ENCODE measurements around the gene S100A6. TPM values are rescaled to one million over a fixed set of nuclear protein-coding genes. Genes with fewer than 3 reads are reported as not detected.

The S100A6 gene
- polyA plus RNA-seq, 1 donor from 2014 or later = not detected

- Histone ChIP-seq H3K9me2 (ENCODE audit: insufficient read depth, low read length) (no peaks in the 10 kb centered on the region), H3K27ac (ENCODE audit: low read length) (no peak overlapping the region), H3K9me3 (ENCODE audit: low read length) (no peaks in the 10 kb centered on the region), H4K20me1 (ENCODE audit: insufficient read depth) (no peaks in the 10 kb centered on the region), H3K27me3 (ENCODE audit: insufficient read depth, low read depth, low read length) (no peaks in the 10 kb centered on the region), H3K4me2 (ENCODE audit: low read length) (no peak overlapping the region), H3K36me3 (ENCODE audit: insufficient read depth, low read length) (no peaks in the 10 kb centered on the region), H3K4me3 (ENCODE audit: low read length) (no peak overlapping the region), H3K79me2 (replicated peaks; ENCODE audit: insufficient read depth, low read length) (no peaks in the 10 kb centered on the region), H3F3A (ENCODE audit: insufficient read depth, low read length, poor library complexity, severe bottlenecking) (no peaks in the 10 kb centered on the region), H3K9ac (ENCODE audit: low read length) (no peak overlapping the region), H2AFZ (ENCODE audit: low read depth, low read length) (no peak overlapping the region)
- TF ChIP-seq POLR2AphosphoS5 (IDR thresholded peaks at IDR 0.05) (no peak), MXI1 (conservative IDR thresholded peaks at IDR 0.05; ENCODE audit: poor library complexity, severe bottlenecking) (no peak), EZH2 (IDR thresholded peaks at IDR 0.05; ENCODE audit: borderline replicate concordance, insufficient read depth, low read length, poor library complexity, severe bottlenecking) (no peak), CTCF (IDR thresholded peaks at IDR 0.05; ENCODE audit: poor library complexity, severe bottlenecking) (no peak), REST (IDR thresholded peaks at IDR 0.05; ENCODE audit: borderline replicate concordance) (no peak), RAD21 (conservative IDR thresholded peaks at IDR 0.05) (no peak), SMC3 (conservative IDR thresholded peaks at IDR 0.05; ENCODE audit: poor library complexity) (no peak), EP300 (conservative IDR thresholded peaks at IDR 0.05; ENCODE audit: poor library complexity, severe bottlenecking) (no peak), TAF1 (IDR thresholded peaks at IDR 0.05; ENCODE audit: low read depth) (no peak)
Observed at GRCh38 chr1:153560241-153560640, 24.4 kb upstream of the S100A6 start.

- no peak overlapping the region for H3K4me3 ChIP-seq (ENCODE audit: low read length)
- TF ChIP-seq REST (IDR thresholded peaks at IDR 0.05; ENCODE audit: borderline replicate concordance) = no peak
- TF ChIP-seq MXI1 (conservative IDR thresholded peaks at IDR 0.05; ENCODE audit: poor library complexity, severe bottlenecking) = no peak
- TF ChIP-seq TAF1 (IDR thresholded peaks at IDR 0.05; ENCODE audit: low read depth) = no peak
- no peak for TF ChIP-seq CTCF (IDR thresholded peaks at IDR 0.05; ENCODE audit: poor library complexity, severe bottlenecking)
- TF ChIP-seq EZH2 (IDR thresholded peaks at IDR 0.05; ENCODE audit: borderline replicate concordance, insufficient read depth, low read length, poor library complexity, severe bottlenecking) = no peak
- no peak for TF ChIP-seq POLR2AphosphoS5 (IDR thresholded peaks at IDR 0.05)
- no peak for TF ChIP-seq EP300 (conservative IDR thresholded peaks at IDR 0.05; ENCODE audit: poor library complexity, severe bottlenecking)
- no peak for TF ChIP-seq SMC3 (conservative IDR thresholded peaks at IDR 0.05; ENCODE audit: poor library complexity)
- TF ChIP-seq RAD21 (conservative IDR thresholded peaks at IDR 0.05) = no peak
- no peaks in the 10 kb centered on the region for H3K79me2 ChIP-seq (replicated peaks; ENCODE audit: insufficient read depth, low read length)
- no peaks in the 10 kb centered on the region for H3F3A ChIP-seq (ENCODE audit: insufficient read depth, low read length, poor library complexity, severe bottlenecking)
- no peaks in the 10 kb centered on the region for H3K27me3 ChIP-seq (ENCODE audit: insufficient read depth, low read depth, low read length)
- no peaks in the 10 kb centered on the region for H3K9me3 ChIP-seq (ENCODE audit: low read length)
- no peak overlapping the region for H3K9ac ChIP-seq (ENCODE audit: low read length)
- no peaks in the 10 kb centered on the region for H3K36me3 ChIP-seq (ENCODE audit: insufficient read depth, low read length)
- no peak overlapping the region for H3K4me2 ChIP-seq (ENCODE audit: low read length)
- H4K20me1 ChIP-seq (ENCODE audit: insufficient read depth) = no peaks in the 10 kb centered on the region
- no peaks in the 10 kb centered on the region for H3K9me2 ChIP-seq (ENCODE audit: insufficient read depth, low read length)
- no peak overlapping the region for H3K27ac ChIP-seq (ENCODE audit: low read length)
- no peak overlapping the region for H2AFZ ChIP-seq (ENCODE audit: low read depth, low read length)
Observed at GRCh38 chr1:153557877-153558276, 22.1 kb upstream of the S100A6 start.

Measured in neural cell (in vitro differentiated cells).